NCI-H2107 (cell line): ENCODE results near the gene KHDC4.

ENCODE experiments used
- DNase-seq: peaks from one replicate; lab custom pipeline; 2025; lab: John Stamatoyannopoulos, UW

The KHDC4 gene

DNA sequence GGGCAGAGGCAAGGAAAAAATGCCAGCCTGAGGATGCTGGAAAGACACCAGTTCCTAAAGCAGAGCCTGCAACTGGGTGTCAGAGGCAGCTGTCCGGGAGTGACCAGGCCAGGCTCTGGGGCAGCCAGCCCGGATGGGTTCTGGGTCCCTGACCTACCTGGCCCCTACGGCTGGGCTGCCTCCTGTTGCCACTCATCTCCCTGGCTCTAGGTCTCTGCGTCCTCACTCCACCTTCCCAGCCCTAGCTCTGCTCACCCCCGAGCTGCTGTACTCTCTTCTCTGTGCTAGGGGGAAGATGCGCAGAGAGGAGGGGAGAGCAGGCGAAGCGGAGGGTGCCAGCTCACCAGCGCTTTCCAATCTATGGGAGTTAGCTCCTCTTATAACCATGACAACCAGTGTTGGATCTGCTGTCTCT is 35.2 kb upstream of the KHDC4 start:
- DNase-seq = no peak

DNA sequence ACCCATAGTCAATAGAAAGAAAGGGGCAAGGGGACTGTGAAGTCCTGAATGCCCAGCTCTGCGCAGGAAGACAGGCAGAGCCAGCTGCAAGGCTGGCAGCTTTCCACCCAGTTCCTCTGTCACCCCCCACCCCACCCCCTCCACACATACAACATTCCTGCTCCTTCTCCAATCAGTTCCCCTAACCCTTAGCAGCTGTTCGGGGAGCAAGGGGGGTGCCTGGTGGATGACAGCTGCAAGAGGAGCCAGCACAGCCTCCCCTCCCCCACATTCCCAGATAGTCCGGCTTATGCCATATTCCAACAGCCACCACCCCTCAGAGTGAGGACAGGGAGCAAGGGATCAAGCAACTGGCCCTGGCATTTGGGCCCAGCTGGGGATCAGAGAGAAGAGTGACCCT is 34.5 kb upstream of the KHDC4 start:
- no peak for DNase-seq

DNA sequence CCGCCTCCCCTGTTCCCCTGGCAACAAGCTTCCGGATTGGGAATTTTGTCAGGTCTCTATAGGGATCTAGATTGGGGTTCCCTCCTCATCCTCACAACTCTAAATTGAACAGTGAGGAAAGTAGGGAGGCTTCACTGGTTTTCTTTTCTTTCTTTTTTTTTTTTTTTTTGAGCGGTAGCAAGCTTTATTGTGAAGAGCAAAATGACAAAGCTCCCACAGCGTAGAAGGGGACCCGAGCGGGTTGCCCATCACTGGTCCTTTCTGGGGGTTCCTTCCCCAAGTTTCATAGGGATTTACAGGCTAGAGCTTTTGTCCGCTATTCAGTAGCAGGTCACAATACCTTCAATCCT is 33.8 kb upstream of the KHDC4 start:
- DNase-seq = no peak

DNA sequence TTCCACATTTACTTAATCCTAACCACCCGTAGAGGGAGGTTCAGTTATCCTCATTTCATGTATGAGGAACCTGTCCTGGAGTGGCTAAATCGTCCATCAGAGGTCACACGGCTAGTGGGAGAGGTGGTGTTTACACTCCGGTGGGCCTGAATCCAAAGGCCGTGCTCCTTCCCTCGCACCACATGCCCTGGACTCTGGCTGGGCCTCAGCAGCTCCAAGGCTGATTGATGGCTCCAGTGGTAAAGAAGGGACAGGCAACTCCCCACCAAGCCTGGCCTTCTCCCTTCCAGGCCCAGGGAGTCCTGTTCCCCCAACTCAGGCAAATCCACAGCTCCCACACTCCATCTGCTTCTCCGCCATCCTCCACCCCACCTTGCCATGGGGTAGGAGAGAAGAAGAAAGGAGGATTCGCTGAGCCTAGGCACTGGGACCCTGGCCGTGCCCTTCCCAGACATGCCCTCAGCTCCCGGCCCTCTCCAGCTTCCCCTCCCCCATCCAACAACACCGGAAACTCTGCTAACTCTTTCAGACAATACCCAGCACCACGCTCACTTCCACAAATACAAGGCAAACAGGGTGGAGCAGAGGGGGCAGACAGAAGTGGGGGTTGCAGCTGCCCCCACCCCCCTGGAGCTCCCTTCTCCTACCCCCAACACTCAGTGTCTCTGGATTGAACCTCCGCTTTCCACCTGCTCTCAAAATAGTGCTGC is 33.3 kb upstream of the KHDC4 start:
- no peak for DNase-seq

DNA sequence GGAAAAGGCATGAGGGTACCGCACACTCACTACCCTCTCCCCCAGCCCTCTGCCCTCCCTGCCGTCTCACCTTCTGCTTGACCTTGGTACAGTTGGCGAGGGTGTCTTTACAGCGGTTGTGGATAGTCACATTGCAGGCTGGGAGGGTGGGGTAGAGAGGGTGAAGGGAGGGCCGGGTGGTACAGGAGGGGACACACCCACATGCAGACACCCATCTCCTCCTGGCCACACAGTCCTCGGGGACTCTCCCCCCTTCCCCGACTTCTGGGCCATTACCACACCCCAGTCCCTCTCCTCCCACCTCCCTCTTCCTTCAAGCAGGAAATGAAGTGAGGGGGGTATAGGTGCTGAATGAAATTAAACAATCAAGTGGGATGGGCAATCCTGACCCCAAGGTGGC is 32.5 kb upstream of the KHDC4 start:
- no peak for DNase-seq

- no peak for DNase-seq
These were observed 31.9 kb upstream of the KHDC4 start for GRCh38 chr1:155966135-155966534.

- no peak for DNase-seq
These were observed 30.0 kb upstream of the KHDC4 start for GRCh38 chr1:155964193-155964592.

GRCh38 chr1:155962599-155963211 is 28.5 kb upstream of the KHDC4 start:
- DNase-seq = no peak

DNA sequence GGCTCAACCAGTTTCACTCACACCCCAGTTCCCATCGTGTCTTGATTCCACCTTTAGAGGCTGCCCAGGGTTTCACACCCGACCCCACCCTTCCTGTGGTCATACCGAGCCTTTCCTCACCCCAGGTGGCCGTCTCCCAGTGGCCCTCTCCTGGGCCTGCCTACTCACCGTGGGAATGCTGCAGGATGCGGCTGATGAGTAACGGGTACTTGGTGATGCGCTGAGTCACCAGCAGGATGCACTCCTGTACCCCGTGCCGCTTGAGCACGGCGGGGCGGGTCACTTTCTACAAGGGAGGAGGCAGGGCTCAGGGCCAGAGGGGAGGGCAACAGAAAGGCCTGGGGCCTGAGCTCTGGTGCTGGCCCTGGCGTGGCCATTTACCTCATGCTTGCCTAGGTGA is 27.7 kb upstream of the KHDC4 start:
- DNase-seq = no peak

DNA sequence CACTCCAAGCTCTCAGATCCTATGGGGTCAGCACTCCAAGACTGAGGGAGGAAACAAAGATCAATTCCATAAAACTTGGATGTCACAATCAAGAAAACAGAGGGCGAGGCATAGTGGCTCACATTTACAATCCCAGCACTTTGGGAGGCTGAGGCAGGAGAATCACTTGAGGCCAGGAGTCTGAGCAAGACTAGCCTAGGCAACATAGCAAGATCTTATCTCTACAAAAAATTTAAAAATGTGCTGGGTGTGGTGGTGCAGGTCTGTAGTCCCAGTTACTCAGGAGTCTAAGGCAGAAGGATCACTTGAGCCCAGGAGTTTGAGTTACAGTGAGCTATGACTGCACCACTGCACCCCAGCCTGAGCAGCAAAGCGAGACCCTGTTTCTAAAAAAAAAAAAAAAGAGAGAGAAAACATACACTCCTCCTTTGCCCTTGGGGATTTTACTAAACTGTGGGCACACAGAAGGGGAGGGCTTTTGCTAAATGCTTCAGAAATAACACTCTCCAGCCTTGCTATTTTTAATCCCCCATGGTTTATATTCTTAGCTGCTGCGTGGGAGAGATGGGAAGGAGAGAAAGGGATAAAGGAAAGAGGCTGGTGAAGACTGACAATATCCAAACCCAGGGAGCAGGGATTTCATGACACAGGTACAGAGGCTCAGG is 26.0 kb upstream of the KHDC4 start:
- DNase-seq = no peak

DNA sequence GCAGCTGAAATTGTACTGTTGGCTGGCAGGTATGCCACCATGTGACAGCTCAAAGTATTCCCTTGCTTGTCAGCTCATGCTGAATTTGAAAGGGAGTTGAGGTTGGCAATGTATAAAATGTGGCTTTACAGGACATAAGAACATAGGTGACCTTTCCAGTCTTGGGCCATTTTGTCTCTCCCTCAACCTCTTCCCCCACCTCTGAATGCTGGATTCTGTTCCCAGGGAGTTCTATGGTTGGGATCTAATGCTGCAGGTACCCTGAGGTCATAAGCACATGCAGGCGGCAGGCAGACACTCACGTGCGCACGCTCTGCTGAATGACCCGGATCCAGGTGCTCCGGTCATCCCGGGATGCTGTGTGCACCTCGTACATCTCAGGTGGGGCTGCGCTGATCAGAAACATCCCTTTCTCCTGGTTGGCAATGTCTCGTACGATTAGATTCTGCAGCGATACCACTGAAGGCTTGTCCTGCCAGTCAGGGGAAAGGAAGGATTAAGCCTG is 23.2 kb upstream of the KHDC4 start:
- no peak for DNase-seq

DNA sequence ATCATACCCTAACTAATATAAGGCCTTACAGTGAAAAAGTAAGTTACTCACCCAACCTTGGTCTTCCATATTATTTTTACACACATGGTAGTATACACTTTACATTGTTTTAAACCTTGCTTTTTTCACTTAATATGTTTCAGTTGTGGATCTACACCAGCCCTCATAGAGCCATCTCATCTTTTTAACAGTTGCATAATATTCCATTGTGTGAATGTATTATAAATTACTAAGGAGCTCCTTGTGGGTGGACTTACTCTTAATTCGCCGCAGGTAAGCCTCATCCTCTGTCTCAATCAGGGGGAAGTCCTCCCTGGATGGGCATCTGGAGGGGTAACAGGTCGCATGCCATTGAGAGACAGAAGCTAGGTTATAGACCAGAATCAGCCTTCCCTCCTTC is 20.4 kb upstream of the KHDC4 start:
- DNase-seq = no peak

DNA sequence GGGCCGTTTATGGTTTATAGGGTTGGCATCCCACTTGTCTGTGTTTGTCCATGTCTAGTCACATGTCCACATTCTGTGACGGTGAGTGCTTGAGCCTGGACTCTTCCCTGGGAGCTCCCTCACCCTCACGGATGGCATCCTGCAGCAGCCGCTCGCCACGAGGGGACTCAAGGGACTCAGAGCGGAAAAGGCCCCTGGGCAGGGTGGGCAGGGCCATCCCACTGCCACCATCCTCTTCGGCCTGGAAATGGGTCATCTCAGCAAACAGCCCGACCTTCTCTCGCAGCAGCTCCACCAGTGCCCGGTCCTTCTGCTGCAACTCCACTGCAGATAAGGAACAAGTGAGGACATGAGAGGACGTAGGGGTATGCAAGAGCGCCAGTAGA is 18.3 kb upstream of the KHDC4 start:
- DNase-seq = no peak

GRCh38 chr1:155951753-155952504 is 17.7 kb upstream of the KHDC4 start:
- DNase-seq = no peak

DNA sequence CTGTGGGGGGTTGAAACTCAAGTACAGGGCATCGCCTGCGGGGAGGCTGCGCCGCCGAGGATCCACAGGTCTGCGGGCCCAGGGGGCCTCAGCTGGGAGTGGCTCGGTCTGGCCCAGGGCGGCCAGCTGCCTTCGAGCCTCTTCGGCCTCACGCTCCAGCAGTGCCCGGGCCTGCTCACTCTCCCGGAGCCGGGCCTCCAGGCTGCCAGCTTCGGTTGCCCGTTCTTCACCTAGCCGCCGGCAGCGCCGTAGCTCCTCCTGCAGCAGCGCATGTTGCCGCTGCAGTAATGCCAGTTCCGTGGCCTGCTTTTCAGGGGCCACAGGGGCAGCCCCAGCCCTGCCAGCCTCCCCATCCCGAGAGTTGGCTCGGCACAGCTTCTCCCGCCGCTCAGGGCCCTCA is 16.6 kb upstream of the KHDC4 start:
- DNase-seq = no peak

- no peak for DNase-seq
These were observed 13.5 kb upstream of the KHDC4 start for GRCh38 chr1:155947741-155948140.

GRCh38 chr1:155947292-155947691 is 13.1 kb upstream of the KHDC4 start:
- DNase-seq = no peak

DNA sequence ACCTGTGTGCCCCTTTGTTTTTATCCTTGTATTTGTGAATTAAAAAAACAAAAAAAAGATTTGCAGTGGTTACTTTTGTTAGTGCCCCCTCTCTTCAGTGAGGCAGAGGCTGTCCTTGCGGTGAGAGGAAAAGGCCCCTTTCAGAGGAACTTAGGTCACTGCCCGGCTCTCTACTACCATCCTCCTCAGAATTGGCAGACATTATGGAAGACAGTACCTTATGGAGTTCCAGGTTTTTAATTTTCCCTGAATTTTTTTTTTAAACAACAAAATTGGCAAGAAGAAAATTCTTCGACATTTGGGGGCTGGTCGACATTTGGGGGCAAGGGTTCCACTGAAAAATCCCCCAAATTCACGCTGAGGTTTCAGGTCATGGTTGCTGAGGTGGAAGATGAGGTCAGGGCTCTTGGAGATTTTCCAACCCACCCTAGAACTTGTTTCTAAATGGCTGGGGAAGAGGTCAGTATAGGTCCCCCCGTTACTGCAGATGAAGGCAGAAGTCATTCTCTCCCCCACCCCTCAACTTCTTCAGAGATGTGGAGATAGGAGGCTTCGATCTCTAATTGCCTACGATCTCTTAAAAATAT is 12.5 kb upstream of the KHDC4 start:
- no peak for DNase-seq

GRCh38 chr1:155944444-155944799 is 10.2 kb upstream of the KHDC4 start:
- DNase-seq = no peak

DNA sequence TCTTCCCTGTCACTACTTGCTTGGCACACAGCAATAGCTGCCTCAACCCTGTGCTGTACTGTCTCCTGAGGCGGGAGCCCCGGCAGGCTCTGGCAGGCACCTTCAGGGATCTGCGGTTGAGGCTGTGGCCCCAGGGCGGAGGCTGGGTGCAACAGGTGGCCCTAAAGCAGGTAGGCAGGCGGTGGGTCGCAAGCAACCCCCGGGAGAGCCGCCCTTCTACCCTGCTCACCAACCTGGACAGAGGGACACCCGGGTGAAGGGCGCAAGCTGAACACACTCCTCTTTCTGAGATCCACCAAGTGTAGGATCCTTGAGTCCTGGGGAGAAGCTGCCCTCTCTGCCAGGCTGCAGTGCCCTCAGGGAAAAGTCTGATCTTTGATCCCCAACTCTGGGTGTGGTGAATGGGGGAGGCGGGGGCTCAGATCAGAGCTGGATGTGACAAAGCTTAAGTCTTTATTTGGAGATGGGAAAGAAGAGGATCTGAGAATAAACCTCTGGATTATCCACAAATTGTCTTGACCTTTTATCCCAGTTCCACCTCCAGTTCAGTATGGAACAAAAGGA is 8.4 kb upstream of the KHDC4 start:
- no peak for DNase-seq

DNA sequence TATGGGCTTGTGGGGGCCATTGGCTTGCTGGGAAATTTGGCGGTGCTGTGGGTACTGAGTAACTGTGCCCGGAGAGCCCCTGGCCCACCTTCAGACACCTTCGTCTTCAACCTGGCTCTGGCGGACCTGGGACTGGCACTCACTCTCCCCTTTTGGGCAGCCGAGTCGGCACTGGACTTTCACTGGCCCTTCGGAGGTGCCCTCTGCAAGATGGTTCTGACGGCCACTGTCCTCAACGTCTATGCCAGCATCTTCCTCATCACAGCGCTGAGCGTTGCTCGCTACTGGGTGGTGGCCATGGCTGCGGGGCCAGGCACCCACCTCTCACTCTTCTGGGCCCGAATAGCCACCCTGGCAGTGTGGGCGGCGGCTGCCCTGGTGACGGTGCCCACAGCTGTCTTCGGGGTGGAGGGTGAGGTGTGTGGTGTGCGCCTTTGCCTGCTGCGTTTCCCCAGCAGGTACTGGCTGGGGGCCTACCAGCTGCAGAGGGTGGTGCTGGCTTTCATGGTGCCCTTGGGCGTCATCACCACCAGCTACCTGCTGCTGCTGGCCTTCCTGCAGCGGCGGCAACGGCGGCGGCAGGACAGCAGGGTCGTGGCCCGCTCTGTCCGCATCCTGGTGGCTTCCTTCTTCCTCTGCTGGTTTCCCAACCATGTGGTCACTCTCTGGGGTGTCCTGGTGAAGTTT is 7.8 kb upstream of the KHDC4 start:
- no peak for DNase-seq
